ENCODE results near the gene BBC3. TPM values are rescaled to one million over a fixed set of nuclear protein-coding genes. Genes with fewer than 3 reads are reported as not detected.

The BBC3 gene
- polyA plus RNA-seq, 2 of the 4 experiments (the other 2 are of a cell fraction): 6.0 to 8.9 TPM

GRCh38 chr19:47226426-47227351, 4.3 kb downstream of the BBC3 start:
- FAIRE-seq: no peak
- DNase-seq (ENCODE audit: low read depth in 1 of 2, low spot score in 1 of 2): peak; percentile 84 to 95
- Histone ChIP-seq H3K4me2 (peak overlapping the region; percentile 99), H3K9me3 (no peaks in the 10 kb centered on the region), H3K4me3 (peak overlapping the region; percentile 89), H3K27ac (peak overlapping the region; percentile 97 to 98), H3K4me1 (peaks cover 39% of the 10 kb centered on the region)
- ChIA-PET CTCF (interaction anchor here (0.5 to 24.7 kb wide), 13 partner anchors 9 to 338 kb away, joined by 3 to 893 read pairs (median 4); partner anchors contain the start of gene CCDC9), POLR2A (interaction anchor here (0.5 to 3.7 kb wide), 27 partner anchors 10 to 555 kb away, joined by 3 to 118 read pairs (median 5); partner anchors contain the start of genes CCDC9, DHX34, INAFM1 and SAE1)
- WGBS (ENCODE audit: missing lambda C conversion rate): 4% methylated on average over 34 of the region's 56 CpGs
- ATAC-seq: peak; percentile 36 to 70
- TF ChIP-seq JUN (IDR thresholded peaks at IDR 0.05): peak; percentile 91 to 98
- no peak for TF ChIP-seq EHMT2 (IDR thresholded peaks at IDR 0.05; ENCODE audit: low read depth)
- TF ChIP-seq HOXB5 (CRISPR knock-in tag; IDR thresholded peaks at IDR 0.05): peak; percentile 73
- TF ChIP-seq ZFP36 (IDR thresholded peaks at IDR 0.05; ENCODE audit: borderline replicate concordance, partially characterized antibody): no peak
- no peak for TF ChIP-seq FOSL2 (IDR thresholded peaks at IDR 0.05)
- TF ChIP-seq FOSL2 (CRISPR knock-in tag; IDR thresholded peaks at IDR 0.05): no peak
- TF ChIP-seq JUNB (IDR thresholded peaks at IDR 0.05): no peak
- peak; percentile 94 for TF ChIP-seq TFCP2L1 (CRISPR knock-in tag; IDR thresholded peaks at IDR 0.05)
- no peak for TF ChIP-seq KDM1A (IDR thresholded peaks at IDR 0.05; ENCODE audit: low read depth)
- no peak; the same call in 1 of the 2 replicates for TF ChIP-seq ZNF302 (CRISPR knock-in tag; IDR thresholded peaks at IDR 0.05)
- TF ChIP-seq CHD4 (IDR thresholded peaks at IDR 0.05; ENCODE audit: borderline replicate concordance): no peak
- TF ChIP-seq FOXS1 (CRISPR knock-in tag; IDR thresholded peaks at IDR 0.05): peak; percentile 74; the same call in 1 of the 2 replicates
- TF ChIP-seq HOXA7 (CRISPR knock-in tag; IDR thresholded peaks at IDR 0.05): peak; percentile 75; the same call in 1 of the 2 replicates
- TF ChIP-seq CEBPB (IDR thresholded peaks at IDR 0.05): no peak
- TF ChIP-seq SREBF2 (IDR thresholded peaks at IDR 0.05): no peak
- no peak; the same call in 1 of the 2 replicates for TF ChIP-seq E2F6 (IDR thresholded peaks at IDR 0.05; ENCODE audit: borderline replicate concordance, low read depth)
- no peak; the same call in none of the 2 replicates for TF ChIP-seq NPAS2 (CRISPR knock-in tag; IDR thresholded peaks at IDR 0.05; ENCODE audit: borderline replicate concordance)
- peak; percentile 86 for TF ChIP-seq RARB (CRISPR knock-in tag; IDR thresholded peaks at IDR 0.05)
- TF ChIP-seq RAD21 (conservative IDR thresholded peaks at IDR 0.05 in 1 of 2, IDR thresholded peaks at IDR 0.05 in 1 of 2): no peak; a peak in 1 of 5 replicates
- no peak for TF ChIP-seq GATA3 (IDR thresholded peaks at IDR 0.05; ENCODE audit: borderline replicate concordance)
- peak; percentile 47; the same call in 1 of the 2 replicates for TF ChIP-seq ZSCAN20 (CRISPR knock-in tag; IDR thresholded peaks at IDR 0.05)
- no peak for TF ChIP-seq NFE2L2 (conservative IDR thresholded peaks at IDR 0.05; ENCODE audit: low read length)
- TF ChIP-seq EHF (CRISPR knock-in tag; IDR thresholded peaks at IDR 0.05): peak; percentile 71; the same call in 1 of the 2 replicates
- no peak for TF ChIP-seq MAZ (IDR thresholded peaks at IDR 0.05; ENCODE audit: borderline replicate concordance, low read depth, low read length)
- TF ChIP-seq ZC3H11A (IDR thresholded peaks at IDR 0.05): no peak
- TF ChIP-seq BCL3 (IDR thresholded peaks at IDR 0.05): peak; percentile 48; the same call in 1 of the 3 replicates
- TF ChIP-seq PBX3 (IDR thresholded peaks at IDR 0.05): no peak
- no peak for TF ChIP-seq HES2 (IDR thresholded peaks at IDR 0.05)
- peak; percentile 80 for TF ChIP-seq HEYL (CRISPR knock-in tag; IDR thresholded peaks at IDR 0.05)
- TF ChIP-seq SMC3 (IDR thresholded peaks at IDR 0.05): no peak
- TF ChIP-seq MAX (IDR thresholded peaks at IDR 0.05): peak; percentile 5
- TF ChIP-seq CHD2 (IDR thresholded peaks at IDR 0.05; ENCODE audit: low read length, partially characterized antibody): no peak
- TF ChIP-seq TP53 (CRISPR knock-in tag; IDR thresholded peaks at IDR 0.05): peak; percentile 80
- TF ChIP-seq POLR2A (IDR thresholded peaks at IDR 0.05; ENCODE audit: low read length): peak; percentile 5
- peak; percentile 10 for TF ChIP-seq POLR2AphosphoS2 (conservative IDR thresholded peaks at IDR 0.05; ENCODE audit: low read length)
- no peak for TF ChIP-seq CBX8 (IDR thresholded peaks at IDR 0.05)
- peak; percentile 48 for TF ChIP-seq USF2 (IDR thresholded peaks at IDR 0.05)

Data from A549 (cell line).